Ovary (tissue), 3 donors: Measurements from ENCODE around the gene SLC36A3.

Experiments used
- CTCF ChIP-seq, 3 donors: fragments of 450-650 bp in 2 of 3; fragments of 200-600 bp in 1 of 3; IDR thresholded peaks; one replicate each; pipeline versions ENCODE4 v1.5.1 to v1.8.0; 2016 to 2022; ENCODE audit warnings: antibody characterized with exemption in 3 of 3, mild to moderate bottlenecking in 1 of 3
- POLR2A ChIP-seq: fragments of 450-650 bp; IDR thresholded peaks from one replicate; pipeline ENCODE4 v1.6.1; 2017; ENCODE audit warnings: antibody characterized with exemption, mild to moderate bottlenecking, moderate library complexity
- donor health status: DM: no; HTN: no; CAD: no.

- no peak for TF ChIP-seq CTCF (IDR thresholded peaks at IDR 0.05)
- TF ChIP-seq POLR2A, result no peak
These were observed at the start of gene SLC36A3 for GRCh38 chr5:151303666-151304065.
